PC-3 (cell line): ENCODE data around the gene CYTH4. TPM values are rescaled to one million over a fixed set of nuclear protein-coding genes. Genes with fewer than 3 reads are reported as not detected.

Experiments used
- ATAC-seq: fragments of 200-7000 bp; cut with Tn5 transposase; 2 replicates; pipeline ENCODE4 v1.9.1; 2020; ENCODE audit warnings: mild to moderate bottlenecking, moderate library complexity
- BruUV-seq: library from RNA; stranded (reverse); fragments of 400-500 nt; replicated peaks from 2 replicates; lab custom pipeline; 2021; lab: Mats Ljungman, UMichigan
- CTCF ChIA-PET: fragments of 300-600 bp; sonication (Branson Sonifier 250); formaldehyde crosslinking; loops from one replicate; lab custom pipeline; 2022; ENCODE audit warnings: antibody characterized with exemption; lab: Charles Lee
- POLR2A ChIA-PET: fragments of 300-600 bp; sonication (Branson Sonifier 250); formaldehyde crosslinking; loops from one replicate; lab custom pipeline; 2022; ENCODE audit warnings: antibody characterized with exemption; ENCODE audit not compliant: unreplicated experiment; lab: Charles Lee
- DNase-seq: peaks from one replicate; pipeline ENCODE4 v3.0.0-alpha.2; 2015
- H2AFZ ChIP-seq: fragments of 300-600 bp; sonication (generic); 2 replicates; pipeline ENCODE4 v1.6.0; 2016; ENCODE audit warnings: antibody characterized with exemption, low read length
- H3F3A ChIP-seq: fragments of 300-600 bp; sonication (generic); one replicate; pipeline ENCODE4 v1.6.0; 2017; ENCODE audit warnings: antibody characterized with exemption, low read length, control low read depth, mild to moderate bottlenecking; ENCODE audit not compliant: unreplicated experiment
- H3K27ac ChIP-seq: fragments of 300-600 bp; sonication (generic); 2 replicates; pipeline ENCODE4 v1.5.1; 2016; ENCODE audit warnings: mild to moderate bottlenecking, low read length
- H3K27me3 ChIP-seq: fragments of 300-600 bp; sonication (generic); 2 replicates; pipeline ENCODE4 v1.6.1; 2016; ENCODE audit warnings: low read length, mixed read lengths
- H3K36me3 ChIP-seq: fragments of 300-600 bp; sonication (generic); 2 replicates; pipeline ENCODE4 v1.6.1; 2016; ENCODE audit warnings: low read depth, mixed run types, low read length, mixed read lengths
- H3K4me1 ChIP-seq: fragments of 300-600 bp; sonication (generic); 2 replicates; pipeline ENCODE4 v1.5.1; 2016; ENCODE audit warnings: low read length; ENCODE audit not compliant: insufficient read depth
- H3K4me2 ChIP-seq: fragments of 300-600 bp; sonication (generic); 2 replicates; pipeline ENCODE4 v1.6.0; 2016; ENCODE audit warnings: low read length
- H3K4me3 ChIP-seq: fragments of 300-600 bp; sonication (generic); 2 replicates; pipeline ENCODE4 v1.5.1; 2016; ENCODE audit warnings: mild to moderate bottlenecking, low read length, mixed read lengths
- H3K79me2 ChIP-seq: fragments of 300-600 bp; sonication (generic); 2 replicates; pipeline ENCODE4 v1.6.1; 2017; ENCODE audit warnings: low read length, mixed read lengths
- H3K9ac ChIP-seq: fragments of 300-600 bp; sonication (generic); 2 replicates; pipeline ENCODE4 v1.6.0; 2016; ENCODE audit warnings: mild to moderate bottlenecking, low read length
- H3K9me2 ChIP-seq: fragments of 300-600 bp; sonication (generic); replicated peaks from 2 replicates; pipeline ENCODE4 v1.6.1; 2016; ENCODE audit warnings: mixed run types, low read length, mixed read lengths
- H3K9me3 ChIP-seq: fragments of 300-600 bp; sonication (generic); 2 replicates; pipeline ENCODE4 v1.6.1; 2016; ENCODE audit warnings: low read length, mixed read lengths
- H4K20me1 ChIP-seq: fragments of 300-600 bp; sonication (generic); 2 replicates; pipeline ENCODE4 v1.6.1; 2016; ENCODE audit warnings: low read length, mixed read lengths
- EZH2 ChIP-seq: fragments of 300-600 bp; sonication (generic); IDR thresholded peaks from one replicate; pipeline ENCODE4 v1.6.1; 2017; ENCODE audit warnings: antibody characterized with exemption, mild to moderate bottlenecking, low read length; ENCODE audit not compliant: unreplicated experiment
- EZH2phosphoT487 ChIP-seq: fragments of 300-600 bp; sonication (generic); IDR thresholded peaks from 2 replicates; pipeline ENCODE4 v1.6.1; 2018; ENCODE audit warnings: mild to moderate bottlenecking, antibody characterized with exemption, low read length, borderline replicate concordance
- intact Hi-C: fragments of 100-400 bp; cut with micrococcal nuclease; formaldehyde crosslinking; loops from 2 replicates; pipeline ENCODE4 v1.9.0; 2023
- total RNA-seq: library from RNA; depleted of rRNA; stranded (reverse); fragments of >200 nt; gene quantifications from 2 replicates; pipeline ENCODE4 v1.2.3, GENCODE V29; 2014
- TF ChIP-seq, protein P1 (sequence below): fragments of 300-600 bp; sonication (generic); conservative IDR thresholded peaks from 2 replicates; pipeline ENCODE4 v1.5.1; 2017; ENCODE audit warnings: antibody characterized with exemption, low read depth, mild to moderate bottlenecking, low read length

The CYTH4 gene
- total RNA-seq, 1 experiment from 2014 or later, result 1.9 TPM

GRCh38 chr22:37240240-37240940 lies 41.9 kb upstream of the CYTH4 start:
- H3K9me2 ChIP-seq, result no peaks in the 10 kb centered on the region
- H3F3A ChIP-seq, result no peaks in the 10 kb centered on the region
- ChIA-PET CTCF (no interaction called here), POLR2A (no interaction called here)
- no TSS peak for BruUV-seq
- DNase-seq, result no peak
- H3K79me2 ChIP-seq, result peaks cover 24% of the 10 kb centered on the region
- H2AFZ ChIP-seq, result no peak overlapping the region
- peaks cover 5% of the 10 kb centered on the region; the same call in 1 of the 2 replicates for H3K36me3 ChIP-seq
- no peaks in the 10 kb centered on the region for H3K9me3 ChIP-seq
- H3K4me1 ChIP-seq, result peaks cover 18% of the 10 kb centered on the region
- H3K4me3 ChIP-seq, result no peak overlapping the region
- no peak for ATAC-seq
- intact Hi-C loops, result no loop called here
- no peak overlapping the region for H3K27ac ChIP-seq
- no peak for TF ChIP-seq EZH2phosphoT487
- TF ChIP-seq EZH2, result no peak
- TF ChIP-seq, protein P1, sequence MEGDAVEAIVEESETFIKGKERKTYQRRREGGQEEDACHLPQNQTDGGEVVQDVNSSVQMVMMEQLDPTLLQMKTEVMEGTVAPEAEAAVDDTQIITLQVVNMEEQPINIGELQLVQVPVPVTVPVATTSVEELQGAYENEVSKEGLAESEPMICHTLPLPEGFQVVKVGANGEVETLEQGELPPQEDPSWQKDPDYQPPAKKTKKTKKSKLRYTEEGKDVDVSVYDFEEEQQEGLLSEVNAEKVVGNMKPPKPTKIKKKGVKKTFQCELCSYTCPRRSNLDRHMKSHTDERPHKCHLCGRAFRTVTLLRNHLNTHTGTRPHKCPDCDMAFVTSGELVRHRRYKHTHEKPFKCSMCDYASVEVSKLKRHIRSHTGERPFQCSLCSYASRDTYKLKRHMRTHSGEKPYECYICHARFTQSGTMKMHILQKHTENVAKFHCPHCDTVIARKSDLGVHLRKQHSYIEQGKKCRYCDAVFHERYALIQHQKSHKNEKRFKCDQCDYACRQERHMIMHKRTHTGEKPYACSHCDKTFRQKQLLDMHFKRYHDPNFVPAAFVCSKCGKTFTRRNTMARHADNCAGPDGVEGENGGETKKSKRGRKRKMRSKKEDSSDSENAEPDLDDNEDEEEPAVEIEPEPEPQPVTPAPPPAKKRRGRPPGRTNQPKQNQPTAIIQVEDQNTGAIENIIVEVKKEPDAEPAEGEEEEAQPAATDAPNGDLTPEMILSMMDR, result no peak
- no peak overlapping the region for H3K9ac ChIP-seq
- no peaks in the 10 kb centered on the region for H3K27me3 ChIP-seq
- no peak overlapping the region for H3K4me2 ChIP-seq
- no peaks in the 10 kb centered on the region for H4K20me1 ChIP-seq

GRCh38 chr22:37240941-37241320 lies 41.4 kb upstream of the CYTH4 start:
- ChIA-PET POLR2A (no interaction called here), CTCF (no interaction called here)
- Histone ChIP-seq H4K20me1 (no peaks in the 10 kb centered on the region), H3K9me3 (no peaks in the 10 kb centered on the region), H3K27ac (no peak overlapping the region), H2AFZ (no peak overlapping the region), H3K4me1 (peaks cover 18% of the 10 kb centered on the region), H3K4me2 (no peak overlapping the region), H3K9ac (no peak overlapping the region), H3K36me3 (peaks cover 5% of the 10 kb centered on the region; the same call in 1 of the 2 replicates), H3K4me3 (no peak overlapping the region), H3K27me3 (no peaks in the 10 kb centered on the region), H3K9me2 (no peaks in the 10 kb centered on the region), H3K79me2 (peaks cover 24% of the 10 kb centered on the region), H3F3A (no peaks in the 10 kb centered on the region)
- TF ChIP-seq EZH2phosphoT487 (no peak), EZH2 (no peak)
- TF ChIP-seq, protein P1, result no peak
- BruUV-seq, result no TSS peak
- intact Hi-C loops, result no loop called here
- no peak for DNase-seq
- ATAC-seq, result no peak
